Stimulated activated CD8-positive, alpha-beta memory T cell treated with anti-CD3 and anti-CD28 coated beads, Interleukin-15, amount 100 ng/mL, for 1 hour (primary cell): Measurements from ENCODE around the gene CRACDL.

Experiments used
- DNase-seq: peaks from one replicate; pipeline ENCODE4 v3.0.0-alpha.2; 2020; ENCODE audit warnings: low read depth

CRACDL gene

DNA sequence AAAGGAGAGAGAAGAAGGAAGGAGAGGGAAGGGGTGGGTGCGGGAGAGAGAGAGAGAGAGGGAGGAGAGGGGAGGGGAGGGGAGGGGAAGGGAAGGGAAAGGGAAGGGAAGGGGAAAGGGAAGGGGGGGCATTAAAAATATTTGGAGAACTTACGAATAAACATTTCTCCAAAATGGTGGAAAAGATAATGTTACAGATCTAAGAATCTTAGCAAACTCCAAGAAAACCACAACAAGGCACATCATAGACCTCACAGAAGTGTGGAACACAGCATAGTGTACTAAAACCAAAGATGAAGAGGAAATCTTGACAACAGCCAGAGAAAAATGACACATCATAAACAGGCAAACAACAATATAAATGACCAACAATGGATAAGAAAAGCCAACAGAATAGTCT is 83.1 kb downstream of the CRACDL start:
- DNase-seq: no peak

DNA sequence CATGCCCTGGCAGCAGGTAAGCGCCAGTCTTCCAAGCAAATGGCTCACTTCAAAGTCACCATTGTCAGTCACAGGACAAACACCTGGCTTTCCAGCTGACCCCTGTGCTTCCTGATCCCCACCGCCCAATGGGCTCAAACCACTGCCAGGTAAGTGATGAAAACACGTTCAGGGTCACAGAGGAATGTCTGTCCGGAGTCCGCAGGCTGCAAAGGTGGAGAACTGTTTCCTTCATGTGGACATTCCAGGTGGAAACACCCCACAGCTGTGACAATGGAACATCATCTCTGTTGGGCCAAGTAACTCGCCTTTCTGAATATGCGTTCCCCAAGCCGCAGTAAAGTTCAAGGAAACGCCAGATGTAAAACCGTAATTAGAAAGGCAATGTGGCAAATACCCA is 86.0 kb downstream of the CRACDL start:
- no peak for DNase-seq

DNA sequence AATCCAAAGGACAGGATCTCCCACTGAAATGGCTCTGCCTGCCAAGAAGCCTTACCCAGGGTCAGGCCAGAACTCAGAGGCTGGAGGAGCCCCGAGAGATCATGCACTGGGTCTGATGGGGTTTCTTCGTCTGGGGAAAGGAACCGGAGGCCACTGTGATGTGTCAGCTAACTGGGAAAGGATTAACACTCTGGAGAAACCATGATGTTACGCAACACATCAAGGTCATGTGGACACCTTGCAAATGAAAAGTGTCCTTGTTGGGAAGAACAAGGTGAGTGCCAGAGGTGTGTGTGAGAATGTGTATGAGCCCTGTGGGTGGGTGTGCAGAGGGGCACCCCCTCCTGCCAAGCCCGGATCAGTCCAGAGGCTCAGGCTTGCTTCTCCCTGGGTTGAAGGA is 86.9 kb downstream of the CRACDL start:
- no peak for DNase-seq

DNA sequence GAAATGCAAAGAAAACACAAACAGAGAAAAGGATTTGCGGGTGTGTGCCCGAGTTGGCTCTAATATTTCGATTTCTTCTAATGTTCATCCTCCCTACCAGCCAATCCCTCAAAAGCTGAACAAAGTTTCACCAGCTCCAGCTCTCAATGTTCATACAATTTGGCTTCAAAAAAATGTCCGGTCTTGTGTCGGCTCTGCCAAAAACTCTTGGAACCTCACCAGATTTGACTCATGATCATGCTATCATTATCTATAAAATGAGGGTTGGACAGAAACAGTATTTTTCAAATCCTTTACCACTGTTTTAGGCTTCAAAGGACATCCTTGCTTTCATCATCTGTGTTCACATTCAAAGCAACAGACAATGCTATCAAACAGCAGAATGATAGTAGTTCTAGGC is 88.2 kb downstream of the CRACDL start:
- DNase-seq: no peak

DNA sequence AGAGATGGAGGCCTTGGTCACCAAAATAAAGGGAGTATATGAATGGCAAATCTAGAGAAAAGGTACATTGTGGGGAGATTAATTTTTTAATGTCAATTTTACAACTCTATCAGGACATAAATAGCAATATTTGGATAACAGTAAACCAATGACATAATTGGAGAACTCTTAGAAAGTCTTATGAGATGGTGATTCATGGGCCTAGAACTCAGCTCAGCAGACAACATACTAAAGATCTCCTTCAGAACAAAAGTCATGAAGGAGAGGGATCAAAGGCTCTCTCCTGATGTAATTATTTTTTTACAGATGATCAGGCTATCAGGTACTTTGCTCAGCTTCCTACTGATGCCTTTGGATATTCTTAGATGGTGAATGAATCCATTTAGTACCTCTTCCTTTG is 90.0 kb downstream of the CRACDL start:
- no peak for DNase-seq

DNA sequence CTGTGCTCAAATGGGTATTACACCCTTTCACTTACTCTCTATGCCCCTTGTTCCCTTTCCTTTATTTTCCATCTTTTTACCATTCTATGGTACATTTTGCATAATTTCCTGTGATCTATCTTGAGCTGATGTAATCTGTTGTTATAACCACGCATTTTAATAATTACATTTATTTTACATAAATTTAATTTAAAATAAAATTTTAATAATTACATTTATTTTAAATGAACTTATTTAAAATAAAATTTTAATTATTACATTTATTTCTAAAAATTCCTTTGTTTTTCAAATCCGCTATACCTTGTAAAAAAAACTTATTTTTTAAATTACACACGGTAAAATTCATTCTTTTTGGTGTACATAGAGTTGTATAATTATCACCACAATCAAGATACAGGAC is 93.9 kb downstream of the CRACDL start:
- no peak for DNase-seq

DNA sequence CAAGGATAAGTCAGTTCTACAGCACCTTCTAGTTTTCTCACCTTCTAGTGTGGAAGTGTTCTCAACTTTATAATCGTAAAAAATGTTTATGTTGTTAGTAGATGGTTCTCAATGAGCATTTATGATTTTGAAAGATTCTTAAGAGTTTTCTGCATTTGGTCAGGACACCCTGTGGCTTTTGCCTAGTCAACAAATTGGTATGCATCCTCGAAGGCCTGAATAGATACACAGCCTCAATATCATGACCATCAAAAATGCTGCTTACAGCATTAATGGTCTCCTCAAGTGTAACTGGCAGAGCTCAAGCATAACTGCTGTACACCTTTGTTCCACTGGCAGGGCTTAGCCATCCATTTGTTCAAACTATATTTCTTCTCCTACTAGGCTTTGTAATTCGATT is 96.7 kb downstream of the CRACDL start:
- no peak for DNase-seq

DNA sequence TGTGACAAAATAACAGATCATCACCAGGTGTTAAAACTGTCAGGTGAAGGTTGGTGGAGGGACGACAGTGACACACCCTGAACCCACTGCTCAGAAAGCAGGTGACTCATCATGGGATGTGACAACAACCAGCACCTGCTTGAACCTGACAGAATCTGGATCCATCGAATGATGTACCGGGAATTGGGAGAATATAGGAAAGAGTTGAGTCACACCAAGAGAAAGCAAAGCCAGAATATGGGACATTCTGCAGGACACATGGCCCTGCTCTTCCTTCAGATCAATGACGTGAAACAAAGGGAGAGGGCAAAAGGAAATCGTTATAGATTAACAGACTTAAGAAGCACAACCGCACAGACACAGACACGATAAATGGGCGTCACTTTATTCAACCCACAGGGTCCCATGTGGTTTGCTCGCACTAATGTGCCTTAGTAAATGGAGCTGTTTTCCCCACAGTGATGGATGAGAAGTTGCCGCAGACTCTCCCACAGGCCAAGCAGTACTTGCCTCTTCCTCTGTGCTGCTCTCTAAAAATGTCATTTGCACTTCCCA is 100.1 kb downstream of the CRACDL start:
- peak; percentile 15 for DNase-seq

DNA sequence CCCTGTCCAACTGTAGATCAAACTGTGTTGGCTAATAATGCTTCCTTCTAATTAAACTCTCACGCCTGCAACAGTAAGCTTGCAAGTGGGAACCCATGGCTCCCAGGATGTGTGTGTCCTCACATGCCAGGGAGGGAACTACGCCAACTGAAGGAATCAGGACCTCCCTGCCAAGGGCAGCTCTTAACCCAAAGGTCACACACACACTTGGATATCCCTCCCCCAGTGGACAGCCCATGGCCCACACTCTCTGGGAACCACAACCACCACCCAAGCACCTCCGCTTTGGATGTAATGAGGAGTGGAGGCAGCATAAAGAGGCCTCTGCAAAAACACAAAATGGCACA is 102.1 kb downstream of the CRACDL start:
- DNase-seq: no peak

DNA sequence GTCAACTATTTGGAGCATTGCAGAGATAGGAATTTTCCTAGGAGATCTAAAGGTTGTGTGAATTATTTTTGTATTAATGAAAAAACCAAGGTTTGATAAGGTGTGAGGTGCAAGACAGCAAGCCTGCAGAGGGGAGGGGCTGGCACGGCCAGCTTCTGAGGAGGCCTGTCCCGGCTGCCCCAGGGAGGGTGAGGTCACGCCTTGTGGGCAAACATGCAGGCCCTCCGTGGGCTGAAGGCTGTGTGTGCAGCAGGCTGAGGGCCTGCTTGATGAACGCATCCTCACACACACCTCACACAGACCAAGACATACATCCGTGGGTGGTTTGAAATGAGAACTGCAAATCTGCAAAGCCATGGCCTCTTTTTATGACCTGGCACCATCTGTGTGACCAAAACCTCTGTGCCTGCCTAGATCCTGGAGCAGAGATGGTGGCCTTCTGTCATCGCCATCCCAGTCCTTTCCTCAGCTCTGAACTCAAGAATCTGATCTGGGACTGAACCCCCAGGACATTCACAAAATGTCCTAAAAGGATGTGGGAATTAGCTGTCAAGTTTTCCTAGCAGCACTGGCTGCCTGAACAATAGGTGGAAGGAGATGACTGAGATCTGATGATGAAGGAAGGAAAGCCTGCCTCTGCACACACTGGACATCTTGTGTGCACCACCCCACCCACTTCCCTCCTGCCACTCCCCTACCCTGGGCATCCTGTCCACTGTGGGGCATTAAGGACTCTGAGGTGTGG is 102.7 kb downstream of the CRACDL start:
- DNase-seq: no peak

DNA sequence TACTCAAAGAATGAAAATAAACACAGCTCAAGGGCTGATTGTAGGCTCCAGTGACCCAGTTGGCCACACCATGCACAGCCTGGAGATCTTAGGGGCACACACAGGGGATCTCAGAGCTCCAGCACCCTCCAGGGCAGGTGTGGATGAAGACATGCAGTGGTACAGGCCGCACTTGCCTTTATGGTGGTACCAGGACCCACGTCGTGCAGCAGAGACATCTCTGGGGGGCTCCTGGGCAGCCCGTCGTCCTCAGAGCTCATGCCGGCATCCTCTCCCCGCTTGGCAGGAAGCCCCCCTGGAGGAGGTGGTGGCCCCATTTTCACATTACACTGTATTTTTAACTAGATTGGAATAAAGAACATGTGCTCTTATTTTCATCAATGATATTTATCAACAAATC is 103.9 kb downstream of the CRACDL start:
- no peak for DNase-seq

DNA sequence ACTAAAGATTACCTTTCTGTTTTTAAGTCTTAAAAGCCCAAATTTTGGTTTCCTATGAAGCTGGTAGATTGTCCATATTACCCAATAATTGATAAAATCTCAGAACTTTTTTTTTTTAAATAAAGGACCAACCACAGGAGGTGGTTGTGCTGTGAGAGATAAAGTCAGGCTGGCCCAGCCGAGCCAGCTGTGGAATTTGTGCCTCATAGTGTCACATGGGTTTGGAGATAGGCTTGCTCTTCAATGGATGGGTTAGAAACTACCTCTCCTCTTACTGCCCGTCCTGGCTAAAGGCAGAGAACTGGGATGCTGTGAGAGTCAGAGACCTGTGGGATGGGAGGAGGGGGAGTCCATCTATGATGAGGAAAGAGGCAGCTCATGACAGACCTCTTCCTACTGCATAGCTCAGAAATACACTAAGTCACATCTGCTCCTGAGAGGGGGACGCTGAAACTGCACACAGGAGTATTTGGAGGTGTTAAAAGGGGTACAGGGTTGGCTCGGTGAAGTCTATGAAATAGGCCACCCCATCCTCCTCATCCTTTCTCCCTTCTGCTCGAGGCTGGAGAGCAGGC is 105.4 kb downstream of the CRACDL start:
- DNase-seq: no peak

DNA sequence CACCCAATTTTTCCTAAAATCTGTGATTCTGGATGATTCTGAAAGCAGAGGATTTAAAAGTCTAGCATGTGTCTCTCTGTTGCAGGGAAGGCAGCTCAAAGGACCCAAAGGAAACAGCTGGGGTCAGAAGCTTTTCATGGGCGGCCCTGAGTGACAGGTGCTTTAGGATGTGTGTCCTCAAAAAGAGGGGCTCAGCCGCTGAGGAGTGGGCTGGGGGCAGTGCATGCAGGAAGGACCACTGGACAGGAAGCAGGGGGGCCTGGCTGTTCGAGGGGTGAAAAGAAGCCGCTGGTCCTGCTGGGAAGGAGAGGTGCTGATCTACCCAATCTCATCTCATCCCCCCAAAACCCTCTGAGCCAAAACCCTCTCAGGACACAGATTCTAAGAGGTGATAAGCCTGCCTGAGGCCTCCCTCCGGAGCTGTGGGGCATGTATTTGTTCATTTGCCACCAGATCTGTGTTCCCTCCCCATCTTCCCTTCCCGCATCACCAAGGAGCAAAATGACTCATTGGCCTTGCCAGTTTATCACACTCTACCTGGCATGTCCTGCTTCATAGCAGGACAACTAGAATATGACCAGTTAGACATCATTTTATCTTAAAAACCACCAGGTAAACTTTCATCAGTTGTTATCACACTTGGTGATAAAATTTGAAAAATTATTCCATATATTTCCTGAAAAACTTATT is 106.3 kb downstream of the CRACDL start:
- DNase-seq: no peak

DNA sequence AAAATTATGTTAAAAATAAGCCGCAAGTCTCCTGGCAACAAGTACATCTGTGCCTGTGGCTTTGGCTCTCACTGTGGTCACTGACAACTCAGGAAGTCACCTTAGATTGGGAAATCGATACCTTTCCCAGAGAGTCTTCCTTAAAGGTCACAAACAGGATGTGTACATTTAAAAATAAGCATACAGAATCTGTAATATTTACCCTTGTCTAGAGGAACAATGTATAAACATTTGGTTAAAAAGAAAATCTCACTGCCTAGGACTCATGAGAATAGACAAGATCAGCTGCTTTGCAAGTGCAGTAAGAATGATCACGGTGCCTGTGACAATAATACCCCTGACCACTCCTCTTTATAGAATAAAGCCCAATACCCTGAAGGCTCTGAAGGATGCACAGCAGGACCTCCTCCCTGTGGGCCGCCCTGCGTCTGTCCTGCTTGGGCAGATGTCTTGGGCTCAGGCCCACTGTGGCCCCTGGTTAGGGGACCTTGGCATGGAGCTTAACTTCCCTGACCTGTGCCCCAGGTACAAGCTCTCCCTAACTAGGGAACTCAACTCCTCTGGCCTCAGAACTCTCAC is 107.1 kb downstream of the CRACDL start:
- DNase-seq: no peak

DNA sequence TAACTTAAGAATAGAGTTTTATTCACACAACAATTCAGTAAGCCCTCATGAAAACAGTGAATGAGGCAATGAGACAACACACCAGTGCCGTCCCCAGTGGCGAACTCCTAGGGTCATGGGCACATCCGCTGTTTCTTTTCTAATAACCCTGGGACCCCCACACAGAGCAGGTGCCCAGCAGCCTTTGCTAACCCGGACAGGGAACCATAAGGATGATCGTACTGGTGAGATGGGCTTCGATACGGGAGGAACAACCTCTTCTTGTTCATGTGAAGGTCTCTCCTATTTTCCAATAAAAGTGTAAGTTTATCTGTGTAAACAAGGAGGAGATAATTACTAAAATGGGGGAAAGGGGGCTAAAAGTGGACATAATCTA is 107.7 kb downstream of the CRACDL start:
- no peak for DNase-seq

DNA sequence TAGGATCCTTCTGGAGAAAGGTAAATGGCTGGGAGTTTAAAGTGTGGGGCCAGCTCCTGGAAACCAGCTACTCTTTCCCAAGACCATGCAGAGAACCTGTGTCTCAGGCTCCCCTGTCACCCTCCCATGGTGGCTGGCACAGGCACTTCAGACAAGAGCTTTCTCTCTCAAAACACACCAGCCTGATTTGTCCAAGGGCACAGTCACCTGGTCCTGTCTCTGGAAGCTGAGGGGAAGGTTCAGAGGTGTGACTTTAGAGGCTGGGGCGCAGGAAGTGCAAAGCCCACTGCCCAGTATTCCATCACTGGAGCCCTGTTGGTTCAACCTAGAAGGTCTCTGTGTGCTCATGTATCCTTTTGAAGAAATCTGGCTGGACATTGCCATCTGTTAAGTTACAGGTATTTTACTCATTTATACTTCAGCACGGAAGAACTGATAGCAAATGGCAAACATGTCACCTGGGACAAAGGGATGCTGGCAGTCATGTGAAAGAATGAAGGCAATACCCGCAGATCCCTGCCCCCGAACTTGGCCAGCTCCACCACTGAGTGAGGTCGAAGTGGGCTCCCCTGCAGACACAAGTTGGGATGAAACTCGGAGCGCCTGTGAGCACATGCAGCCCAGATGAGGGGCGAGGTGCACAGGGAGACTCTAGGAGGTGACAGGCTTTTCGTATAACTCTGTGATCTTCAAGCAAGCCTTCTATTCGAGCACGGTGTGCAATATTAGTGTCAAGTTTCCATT is 108.2 kb downstream of the CRACDL start:
- DNase-seq: no peak

DNA sequence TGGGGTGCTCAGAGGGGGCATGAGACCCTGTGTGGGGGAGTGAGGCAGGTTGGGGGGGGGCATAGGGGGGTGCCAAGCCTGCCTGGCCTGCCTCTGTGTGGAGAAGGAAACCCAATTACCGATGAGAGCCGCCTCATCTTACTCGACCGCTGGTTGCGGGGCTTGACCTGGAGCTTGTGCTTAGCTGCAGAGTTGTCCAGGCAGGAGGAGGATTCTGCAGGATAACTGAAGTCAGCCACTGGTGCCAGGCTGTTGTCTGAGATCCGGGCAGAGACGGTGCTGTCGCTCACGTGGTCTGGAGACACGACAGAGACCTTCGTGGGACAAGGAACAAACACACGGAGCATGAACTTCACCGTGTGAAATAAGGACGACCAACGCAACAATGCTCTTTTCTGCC is 109.2 kb downstream of the CRACDL start:
- no peak for DNase-seq

DNA sequence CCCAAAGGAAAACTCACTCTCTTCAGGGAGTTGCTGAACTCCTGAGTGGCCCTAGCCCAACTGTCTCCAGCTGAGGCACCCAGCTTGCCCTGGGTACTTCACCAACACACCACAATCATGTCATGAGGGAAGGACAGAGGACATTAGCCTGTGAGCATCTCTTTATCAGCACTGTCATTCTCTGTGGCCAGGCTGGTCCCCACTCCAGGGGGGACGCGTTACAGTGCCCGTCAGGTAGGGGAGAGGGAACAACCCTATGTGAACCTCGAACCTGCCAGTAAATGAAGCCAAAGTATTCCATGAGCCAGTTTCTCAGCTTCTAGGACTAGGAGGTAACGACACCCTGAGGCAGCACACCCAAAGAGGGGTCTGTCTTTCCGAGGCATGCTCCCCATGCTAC is 110.2 kb downstream of the CRACDL start:
- no peak for DNase-seq

DNA sequence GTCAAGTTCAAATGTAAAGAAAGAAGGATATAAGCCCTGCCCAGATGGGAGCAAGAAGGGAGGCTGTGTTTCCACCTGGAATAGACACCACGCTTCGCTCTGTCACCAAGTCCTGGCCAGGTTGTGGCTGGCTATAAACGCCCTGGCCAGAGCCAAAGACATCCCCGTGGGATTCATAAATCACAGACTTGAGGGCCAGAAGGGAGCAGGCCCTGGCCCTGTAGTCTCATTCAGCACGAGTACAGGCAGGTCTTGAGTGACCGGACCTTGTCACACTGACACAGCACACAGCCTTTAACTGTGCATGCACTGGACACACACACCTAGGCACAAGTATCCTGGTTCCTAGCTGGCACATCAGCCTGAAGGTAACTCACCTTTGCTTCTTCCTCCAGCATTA is 110.6 kb downstream of the CRACDL start:
- DNase-seq: no peak

DNA sequence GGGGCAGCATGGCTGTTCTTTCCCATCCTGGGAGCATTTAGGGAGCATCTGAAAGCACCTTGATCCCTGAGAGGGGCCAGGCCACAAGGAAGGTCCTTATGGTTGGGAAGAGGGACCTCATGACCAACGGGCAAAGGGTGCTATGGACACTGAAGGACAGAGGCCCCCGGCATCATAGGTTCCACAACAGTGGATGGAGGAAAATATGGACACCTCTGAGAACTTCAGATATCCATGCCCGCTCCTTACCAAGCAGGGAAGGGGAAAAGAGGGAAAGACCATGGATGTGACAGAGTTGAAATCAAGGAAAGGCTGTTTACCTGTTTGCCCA is 111.0 kb downstream of the CRACDL start:
- no peak for DNase-seq

DNA sequence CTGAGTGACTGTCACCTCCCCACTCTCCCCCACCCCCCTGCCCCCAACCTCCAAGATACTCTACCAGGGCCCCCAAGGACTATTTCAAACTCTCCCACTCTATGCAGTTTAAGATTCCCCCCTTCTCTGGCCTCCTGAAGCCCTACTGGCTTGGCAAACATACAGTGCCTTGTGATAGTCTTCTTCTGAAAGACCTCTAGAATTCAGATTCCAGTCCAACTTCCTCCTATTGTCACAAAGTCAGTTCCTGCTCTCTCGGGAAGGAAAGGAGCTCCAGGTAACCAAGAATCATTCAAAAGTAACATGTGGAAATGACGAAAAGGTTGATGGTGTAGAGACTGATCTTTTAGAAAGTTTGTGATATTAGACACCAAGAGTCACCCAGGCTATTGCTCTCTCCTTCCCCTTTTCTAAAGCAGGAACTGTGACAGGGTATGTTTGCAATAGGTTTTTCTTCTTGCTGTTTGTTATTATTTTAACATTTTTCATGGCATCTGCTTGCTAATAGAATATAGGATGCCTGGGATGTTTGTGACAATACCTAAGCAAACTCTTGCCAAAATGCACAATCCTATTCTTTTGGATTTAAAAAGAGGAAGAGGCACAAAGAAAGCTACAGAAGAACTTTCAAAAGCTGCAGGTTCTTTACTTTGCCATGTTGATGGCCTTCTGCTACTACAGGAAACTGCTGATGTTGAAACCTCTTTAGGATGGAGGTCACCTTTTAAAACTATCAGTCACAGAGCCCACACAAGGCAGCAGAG is 111.6 kb downstream of the CRACDL start:
- DNase-seq: no peak
